ENCODE measurements around the gene TEDC1.

TEDC1 gene

GRCh38 chr14:105547741-105548169 is 56.7 kb downstream of the TEDC1 start:
- DNase-seq (ENCODE audit: insufficient read length) (no peak), FAIRE-seq (no peak)
- TF ChIP-seq POLR2AphosphoS5 (IDR thresholded peaks at IDR 0.05; ENCODE audit: low read depth, low read length) (no peak), TAF1 (IDR thresholded peaks at IDR 0.05; ENCODE audit: borderline replicate concordance, low read depth, low read length) (no peak), POLR2A (IDR thresholded peaks at IDR 0.05; ENCODE audit: low read depth, low read length) (no peak)
